Spleen (tissue), 11 donors: ENCODE results near the gene UNC13B. TPM values are rescaled to one million over a fixed set of nuclear protein-coding genes. Genes with fewer than 3 reads are reported as not detected.

Experiments used
- DNase-seq: peaks from one replicate; pipeline ENCODE4 v3.0.0-alpha.2; 2020
- H3K27ac ChIP-seq, 8 donors: fragments of 200-600 bp; sonication (generic) in 7 of 8; 1 replicate in 4 of 8; 2 replicates in 4 of 8; pipeline versions ENCODE4 v1.5.0 to v1.8.0; 2016 to 2021; ENCODE audit warnings: inconsistent platforms in 4 of 8, mild to moderate bottlenecking in 4 of 8, moderate library complexity in 1 of 8
- H3K27me3 ChIP-seq, 7 donors: fragments of 200-600 bp; sonication (generic) in 6 of 7; replicated peaks in 1 of 7; 1 replicate in 4 of 7; 2 replicates in 3 of 7; pipeline versions ENCODE4 v1.5.0 to v1.8.0; 2016 to 2021; ENCODE audit warnings: inconsistent platforms in 3 of 7, mild to moderate bottlenecking in 1 of 7
- H3K36me3 ChIP-seq, 6 donors: fragments of 200-600 bp; sonication (generic) in 5 of 6; 1 replicate in 4 of 6; 2 replicates in 2 of 6; pipeline versions ENCODE4 v1.5.0 to v1.8.0; 2016 to 2021; ENCODE audit warnings: inconsistent platforms in 2 of 6
- H3K4me1 ChIP-seq, 6 donors: fragments of 200-600 bp; sonication (generic) in 5 of 6; 1 replicate in 3 of 6; 2 replicates in 3 of 6; pipeline versions ENCODE4 v1.5.0 to v1.8.0; 2016 to 2021; ENCODE audit warnings: inconsistent platforms in 3 of 6
- H3K4me3 ChIP-seq, 8 donors: fragments of 200-600 bp; sonication (generic) in 7 of 8; 1 replicate in 4 of 8; 2 replicates in 4 of 8; pipeline versions ENCODE4 v1.5.0 to v1.8.0; 2016 to 2021; ENCODE audit warnings: inconsistent platforms in 4 of 8, mild to moderate bottlenecking in 4 of 8, moderate library complexity in 2 of 8
- H3K9me3 ChIP-seq, 8 donors: fragments of 200-600 bp; sonication (generic) in 7 of 8; 1 replicate in 4 of 8; 2 replicates in 4 of 8; pipeline versions ENCODE4 v1.5.0 to v1.8.0; 2016 to 2021; ENCODE audit warnings: inconsistent platforms in 4 of 8
- POLR2AphosphoS5 ChIP-seq, 3 donors: sonication (generic); formaldehyde crosslinking; IDR thresholded peaks; one replicate each; pipeline ENCODE4 v1.5.1; 2017; ENCODE audit warnings: antibody characterized with exemption in 3 of 3
- WGBS, 5 donors: extraction: QIAGEN DNeasy Blood & Tissue Kit in 3 of 5; methylation state at CpG; one replicate each; pipeline versions ENCODE4 v1.1.5 to v1.1.7; 2013 to 2018; 5-methylcytosine and 5-hydroxymethylcytosine counted together
- intact Hi-C: fragments of 100-400 bp; cut with DNase I; formaldehyde crosslinking; loops from one replicate; pipeline ENCODE4 v1.15.0; 2023; ENCODE audit warnings: low total_unique reads
- polyA plus RNA-seq, 3 donors: library from polyadenylated mRNA; stranded (reverse); fragments of 200-250 nt; gene quantifications; one replicate each; pipeline ENCODE4 v1.2.1, GENCODE V29; 2013
- total RNA-seq, 7 donors: library from RNA; depleted of rRNA in 3 of 7; stranded (reverse); fragments of >200 nt in 3 of 7; fragmentation: NEBNext Ultra II Directional in 4 of 7; extraction: Animal tissue kit (Norgen Biotek cat#: 25700) in 4 of 7; gene quantifications; one replicate each; pipeline versions ENCODE4 v1.1.0 to v1.2.1, GENCODE V29; 2016 to 2021
- donor health status: healthy with polysubstance abuse.
- donor health status: DM: no; HTN: no; CAD: no; lungs with moderate emphysema.
- donor health status: DM: no; HTN: no; CAD: no.
- donor health status: Bipolar disorder and iron deficiency.
- donor health status: healthy.
- donor health status: DM: no; HTN: no; CAD: no.
- donor health status: DM: yes; HTN: yes; CAD: no.

The UNC13B gene
- total and polyA plus RNA-seq, 10 donors, result 2.4 to 18.7 (median 12.1) TPM

DNA sequence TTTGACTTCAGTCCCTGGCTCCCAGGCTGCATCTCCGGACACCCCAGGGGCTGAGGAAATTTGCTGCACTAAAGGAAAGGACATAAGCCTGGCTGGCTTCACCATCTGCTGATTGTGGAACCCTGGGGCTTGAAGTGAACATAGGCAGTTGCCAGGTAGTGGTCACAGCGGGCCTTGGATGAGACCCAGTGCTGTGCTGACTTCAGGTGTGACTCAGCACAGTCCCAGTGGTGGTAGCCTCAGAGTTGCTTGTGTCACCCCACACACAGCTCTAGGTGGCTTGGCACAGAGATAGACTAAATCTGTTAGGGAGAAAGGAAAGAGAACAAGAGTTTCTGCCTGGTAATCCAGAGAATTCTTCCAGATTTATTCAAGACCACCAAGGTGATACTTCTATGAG, 292.0 kb downstream of the UNC13B start:
- TF ChIP-seq POLR2AphosphoS5 (IDR thresholded peaks at IDR 0.05), result no peak
- H3K27ac ChIP-seq, result no peak overlapping the region

More for the DNA sequence above, 292.0 kb downstream of the UNC13B start:
- Histone ChIP-seq H3K9me3 (peaks cover 0 to 27% (median 16%) of the 10 kb centered on the region in 8 donors), H3K4me3 (no peak overlapping the region), H3K36me3 (no peaks in the 10 kb centered on the region), H3K4me1 (no peaks in the 10 kb centered on the region), H3K27me3 (peaks cover 0 to 8% (median 0%) of the 10 kb centered on the region in 7 donors)
- intact Hi-C loops, result no loop called here
- 61 to 91% (median 82%) methylated on average over 2 of the region's 2 CpGs for WGBS, 5 donors
- DNase-seq, result no peak

Other genes starting within 250 kb of the UNC13B start
- 1 to 10 TPM in 2 of 7 donors, under 1 TPM in 5; 0.17 to 2.4 (median 0.67) TPM for gene PHF24, start 203.7 kb upstream of the UNC13B start, total RNA-seq
- gene PHF24, start 203.7 kb upstream of the UNC13B start, polyA plus RNA-seq, result under 1 TPM; 0.24 to 0.36 (median 0.26) TPM
- gene DNAJB5, start 172.3 kb upstream of the UNC13B start, total RNA-seq, result 10 to 100 TPM in 5 of 7 donors, 1 to 10 TPM in 2; 5.6 to 14.4 (median 12.8) TPM
- 1 to 10 TPM; 4.9 to 8.6 (median 6.7) TPM for gene DNAJB5, start 172.3 kb upstream of the UNC13B start, polyA plus RNA-seq
- gene VCP, start 89.4 kb upstream of the UNC13B start, total RNA-seq, result 100 to 1,000 TPM; 163 to 269 (median 194) TPM
- gene VCP, start 89.4 kb upstream of the UNC13B start, polyA plus RNA-seq, result 10 to 100 TPM; 48.5 to 84.5 (median 67.2) TPM
- gene FANCG, start 82.1 kb upstream of the UNC13B start, total RNA-seq, result 10 to 100 TPM; 15.8 to 31.6 (median 22.6) TPM
- gene FANCG, start 82.1 kb upstream of the UNC13B start, polyA plus RNA-seq, result 10 to 100 TPM; 20.5 to 37.5 (median 26.3) TPM
- gene PIGO, start 65.4 kb upstream of the UNC13B start, total RNA-seq, result 10 to 100 TPM; 17.5 to 25.0 (median 21.0) TPM
- 10 to 100 TPM; 10.4 to 20.0 (median 19.7) TPM for gene PIGO, start 65.4 kb upstream of the UNC13B start, polyA plus RNA-seq
- 10 to 100 TPM; 54.2 to 75.5 (median 58.7) TPM for gene STOML2, start 58.9 kb upstream of the UNC13B start, total RNA-seq
- gene STOML2, start 58.9 kb upstream of the UNC13B start, polyA plus RNA-seq, result 10 to 100 TPM; 56.9 to 80.7 (median 72.0) TPM
- 10 to 100 TPM; 30.9 to 45.0 (median 35.2) TPM for gene ATOSB, start 46.1 kb upstream of the UNC13B start, total RNA-seq
- gene ATOSB, start 46.1 kb upstream of the UNC13B start, polyA plus RNA-seq, result 10 to 100 TPM in 2 of 3 donors, 1 to 10 TPM in 1; 8.7 to 24.0 (median 23.3) TPM